ENCODE measurements around the gene CC2D1B. TPM values are rescaled to one million over a fixed set of nuclear protein-coding genes. Genes with fewer than 3 reads are reported as not detected.

CC2D1B gene
- total and polyA plus RNA-seq, 2 of the 4 experiments (the other 2 are of a cell fraction) = 16.9 to 17.2 TPM

DNA sequence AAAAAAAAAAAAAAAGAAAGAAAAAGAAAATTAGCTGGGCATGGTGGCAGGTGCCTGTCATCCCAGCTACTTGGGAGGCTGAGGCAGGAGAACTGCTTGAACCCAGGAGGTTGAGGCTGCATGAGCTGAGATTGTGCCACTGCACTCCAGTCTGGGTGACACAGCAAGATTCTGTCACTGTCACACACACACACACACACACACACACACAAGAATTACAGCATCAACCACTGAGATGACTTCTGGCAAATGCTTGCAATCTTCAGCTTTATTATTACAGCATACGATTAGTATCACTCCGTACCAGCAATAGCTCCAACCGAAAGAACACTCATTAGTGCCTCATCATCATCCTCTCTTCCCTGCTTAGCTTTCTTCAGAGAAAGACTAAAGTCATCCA is 33.6 kb upstream of the CC2D1B start:
- intact Hi-C loops (cut with micrococcal nuclease) = no loop called here
- POLR2A ChIA-PET (ENCODE audit: unreplicated experiment) = no interaction called here

More for the DNA sequence above, 33.6 kb upstream of the CC2D1B start:
- no peaks in the 10 kb centered on the region for H3K9me1 ChIP-seq (ENCODE audit: insufficient read depth, low read length)
- dilution Hi-C loops (cut with HindIII; ENCODE audit: low sequenced_read_pairs, unreplicated experiment) = no loop called here
- H3K56ac ChIP-seq (ENCODE audit: extremely low read depth, insufficient read depth, low read length) = no peak overlapping the region
- no peak overlapping the region for H4K5ac ChIP-seq (ENCODE audit: low read depth, low read length)
- CTCF ChIA-PET = no interaction called here
- H3K27ac ChIP-seq (ENCODE audit: insufficient read depth, low read length) = no peak overlapping the region
- H3K9me3 ChIP-seq (ENCODE audit: control insufficient read depth, insufficient read depth, low read length) = no peaks in the 10 kb centered on the region
- no peak overlapping the region for H3K14ac ChIP-seq (replicated peaks; ENCODE audit: low read depth, low read length)
- H2AK9ac ChIP-seq (replicated peaks; ENCODE audit: low read depth, low read length, poor library complexity) = no peak overlapping the region
- H2BK20ac ChIP-seq (ENCODE audit: low read depth, low read length) = no peak overlapping the region
- no peak for DNase-seq
- H2BK5ac ChIP-seq (ENCODE audit: low read depth, low read length, poor library complexity, severe bottlenecking) = no peak overlapping the region
- H3K4me1 ChIP-seq (ENCODE audit: control insufficient read depth, insufficient read depth, low read length) = no peaks in the 10 kb centered on the region
- no peak overlapping the region for H3K18ac ChIP-seq (ENCODE audit: low read depth, low read length)
- H2BK15ac ChIP-seq (ENCODE audit: low read depth, low read length) = no peak overlapping the region
- ATAC-seq (ENCODE audit: low read depth) = no peak
- H3K23ac ChIP-seq (ENCODE audit: low read depth, low read length) = no peak overlapping the region
- no peak overlapping the region for H2AK5ac ChIP-seq (ENCODE audit: low read depth, low read length)
- no peak overlapping the region for H4K8ac ChIP-seq (ENCODE audit: low read depth in 2 of 2, low read length in 2 of 2)
- TF ChIP-seq MAZ (IDR thresholded peaks at IDR 0.05; ENCODE audit: borderline replicate concordance, low read depth, low read length) (no peak), NFE2L2 (IDR thresholded peaks at IDR 0.05; ENCODE audit: low read depth, low read length) (no peak), FOS (IDR thresholded peaks at IDR 0.05; ENCODE audit: low read depth, low read length) (no peak)
- H4K91ac ChIP-seq (ENCODE audit: insufficient read depth, low read depth, low read length) = no peak overlapping the region
- no peaks in the 10 kb centered on the region for H4K20me1 ChIP-seq (ENCODE audit: insufficient read depth, low read length)
- H3K4me2 ChIP-seq (ENCODE audit: low read depth, low read length) = no peak overlapping the region
- no peak overlapping the region for H3K9ac ChIP-seq (ENCODE audit: low read depth, low read length)
- no TSS peak for BruUV-seq (replicated peaks)
- in situ Hi-C loops (cut with MboI; ENCODE audit: low sequenced_read_pairs) = loop anchor here (10.0 kb wide), 1 partner anchor 285 kb away; no protein-coding TSS in a partner anchor
- peaks cover 8% of the 10 kb centered on the region for H3K36me3 ChIP-seq (ENCODE audit: control insufficient read depth, insufficient read depth, low read length)
- H3K4me3 ChIP-seq (ENCODE audit: insufficient read depth, low read depth, low read length) = no peak overlapping the region
- H3K27me3 ChIP-seq (ENCODE audit: control insufficient read depth, insufficient read depth, low read length) = no peaks in the 10 kb centered on the region
- H3K79me1 ChIP-seq (ENCODE audit: low read depth in 1 of 2, low read length in 2 of 2) = peaks cover 10 to 27% of the 10 kb centered on the region in 2 experiments; a peak in 3 of 4 replicates
- no peak overlapping the region for H3K4ac ChIP-seq (ENCODE audit: low read depth, low read length)
- no peak overlapping the region for H2AFZ ChIP-seq (replicated peaks; ENCODE audit: low read length, poor library complexity)
- no CpG with 5 or more reads among the region's 3 CpGs for WGBS, 2 experiments (ENCODE audit: extremely low coverage in 2 of 2, insufficient read length in 1 of 2)
- no peak overlapping the region for H2BK120ac ChIP-seq (ENCODE audit: low read depth, low read length)

Measured in IMR-90 (cell line).